Adrenal gland (tissue), 12 donors: ENCODE measurements around the gene SLC12A4. TPM values are rescaled to one million over a fixed set of nuclear protein-coding genes. Genes with fewer than 3 reads are reported as not detected.

Source experiments
- DNase-seq, 7 donors: peaks; one replicate each; pipeline ENCODE4 v3.0.0-alpha.2; 2019 to 2020
- H3K27ac ChIP-seq, 5 donors: fragments of 200-600 bp; sonication (generic) in 4 of 5; 1 replicate in 3 of 5; 2 replicates in 2 of 5; pipeline versions ENCODE4 v1.5.1 to v1.8.0; 2016 to 2020; ENCODE audit warnings: mild to moderate bottlenecking in 1 of 5
- H3K27me3 ChIP-seq: fragments of 200-600 bp; 2 replicates; pipeline ENCODE4 v1.8.0; 2021
- H3K36me3 ChIP-seq, 2 donors: fragments of 200-600 bp; replicated peaks in 1 of 2; 1 replicate in 1 of 2; 2 replicates in 1 of 2; pipeline versions ENCODE4 v1.5.1 to v1.8.0; 2018 to 2022
- H3K4me1 ChIP-seq, 2 donors: fragments of 200-600 bp; replicated peaks in 1 of 2; 1 replicate in 1 of 2; 2 replicates in 1 of 2; pipeline versions ENCODE4 v1.5.1 to v1.8.0; 2018 to 2021
- H3K4me3 ChIP-seq, 4 donors: fragments of 200-600 bp; sonication (generic) in 3 of 4; one replicate each; pipeline ENCODE4 v1.5.1; 2016 to 2018
- H3K9me3 ChIP-seq, 3 donors: fragments of 200-600 bp; sonication (generic) in 1 of 3; replicated peaks in 1 of 3; 1 replicate in 2 of 3; 2 replicates in 1 of 3; pipeline versions ENCODE4 v1.5.1 to v1.8.0; 2016 to 2021
- POLR2A ChIP-seq, 2 donors: fragments of 450-650 bp; IDR thresholded peaks; one replicate each; pipeline ENCODE4 v1.6.1; 2017; ENCODE audit warnings: antibody characterized with exemption in 2 of 2, mild to moderate bottlenecking in 2 of 2, moderate library complexity in 1 of 2
- WGBS, 4 donors: extraction: QIAGEN DNeasy Blood & Tissue Kit in 2 of 4; methylation state at CpG; one replicate each; pipeline versions ENCODE4 v1.1.5 to v1.1.7; 2013 to 2017; 5-methylcytosine and 5-hydroxymethylcytosine counted together
- intact Hi-C, 2 donors: fragments of 100-400 bp; cut with DNase I; formaldehyde crosslinking; loops; one replicate each; pipeline versions ENCODE4 v1.14.1 to v1.15.0; 2022 to 2023
- polyA plus RNA-seq, 3 donors: library from polyadenylated mRNA; stranded (reverse); fragments of 200-250 nt in 2 of 3; fragments of 350-450 nt in 1 of 3; fragmentation: Illumina TruSeq in 1 of 3; extraction: RNeasy Lipid Tissue Mini Kit (QIAGEN cat#74804) in 1 of 3; gene quantifications; one replicate each; pipeline ENCODE4 v1.2.3, GENCODE V29; 2013 to 2014
- total RNA-seq, 9 donors: library from RNA; depleted of rRNA in 4 of 9; stranded (reverse); fragments of >200 nt in 4 of 9; fragments of 120-200 nt in 1 of 9; fragmentation: NEBNext Ultra II Directional in 1 of 9; extraction: Animal tissue kit (Norgen Biotek cat#: 25700) in 1 of 9; gene quantifications; one replicate each; pipeline versions ENCODE4 v1.1.0 to v1.2.4, GENCODE V29; 2013 to 2023
- TF ChIP-seq, protein P1 (sequence below), 6 experiments: fragments of 450-650 bp in 4 of 6; fragments of 200-600 bp in 2 of 6; sonication (generic) in 1 of 6; IDR thresholded peaks; 1 replicate in 5 of 6; 2 replicates in 1 of 6; pipeline versions ENCODE4 v1.5.1 to v1.8.0; 2016 to 2021; ENCODE audit warnings: antibody characterized with exemption in 6 of 6, mild to moderate bottlenecking in 2 of 6, moderate library complexity in 1 of 6
- donor health status: healthy with polysubstance abuse.
- donor health status: Bipolar disorder and iron deficiency.
- donor health status: DM: yes; HTN: yes; CAD: no.
- donor health status: DM: no; HTN: no; CAD: no.
- donor health status: DM: no; HTN: no; CAD: no.
- donor health status: DM: yes; HTN: yes; CAD: no.

The SLC12A4 gene
- total and polyA plus RNA-seq, 12 donors = 15.4 to 111 (median 72.7) TPM

DNA sequence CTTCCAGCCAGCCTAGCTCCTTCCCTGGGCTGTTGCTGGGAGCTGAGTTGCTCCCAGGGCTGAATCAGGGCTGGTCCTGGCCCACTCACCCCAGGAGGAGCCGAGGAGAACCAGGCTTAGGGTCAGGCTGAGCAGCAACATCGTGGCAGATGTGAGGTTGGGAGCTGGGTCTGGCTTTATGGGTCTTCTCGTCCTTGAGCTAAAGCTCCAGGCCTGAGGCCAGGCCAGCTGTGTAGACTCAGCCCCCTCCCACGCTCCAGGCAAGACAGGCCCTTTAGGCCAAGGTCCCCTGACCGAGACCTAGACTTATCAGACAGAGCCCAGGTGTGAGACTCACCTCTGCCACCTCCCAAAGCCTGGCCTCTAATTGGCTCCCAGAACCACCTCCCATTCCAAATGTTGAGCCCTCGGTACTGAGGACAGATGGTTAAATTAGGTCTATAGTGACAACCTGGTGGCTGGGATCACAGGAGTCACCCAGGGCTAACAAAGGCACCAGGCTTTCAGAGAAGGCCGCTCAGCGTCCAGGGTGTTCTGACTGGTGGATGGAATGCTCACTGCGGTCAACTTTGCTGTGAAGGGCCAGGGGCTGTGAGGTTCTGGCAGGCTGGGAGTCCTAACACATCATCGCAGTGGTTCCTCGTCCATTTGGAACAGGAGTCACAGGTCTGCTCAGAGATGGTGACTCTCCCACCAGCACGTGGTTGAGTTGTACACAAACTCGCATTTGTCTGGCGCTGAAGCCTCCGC is 36.5 kb downstream of the SLC12A4 start, which contains the start of gene CTRL:
Gene CTRL, minus strand, starts transcription at position 151 of the 750 bp plus-strand sequence. Its CDS starts 10 bp downstream, at position 141.
- H3K9me3 ChIP-seq = no peaks in the 10 kb centered on the region
- no peak within 1 kb of the TSS for H3K27ac ChIP-seq
- peaks cover 0 to 24% of the 10 kb centered on the region in 2 donors for H3K36me3 ChIP-seq
- no peaks in the 10 kb centered on the region for H3K27me3 ChIP-seq
- TF ChIP-seq, protein P1, sequence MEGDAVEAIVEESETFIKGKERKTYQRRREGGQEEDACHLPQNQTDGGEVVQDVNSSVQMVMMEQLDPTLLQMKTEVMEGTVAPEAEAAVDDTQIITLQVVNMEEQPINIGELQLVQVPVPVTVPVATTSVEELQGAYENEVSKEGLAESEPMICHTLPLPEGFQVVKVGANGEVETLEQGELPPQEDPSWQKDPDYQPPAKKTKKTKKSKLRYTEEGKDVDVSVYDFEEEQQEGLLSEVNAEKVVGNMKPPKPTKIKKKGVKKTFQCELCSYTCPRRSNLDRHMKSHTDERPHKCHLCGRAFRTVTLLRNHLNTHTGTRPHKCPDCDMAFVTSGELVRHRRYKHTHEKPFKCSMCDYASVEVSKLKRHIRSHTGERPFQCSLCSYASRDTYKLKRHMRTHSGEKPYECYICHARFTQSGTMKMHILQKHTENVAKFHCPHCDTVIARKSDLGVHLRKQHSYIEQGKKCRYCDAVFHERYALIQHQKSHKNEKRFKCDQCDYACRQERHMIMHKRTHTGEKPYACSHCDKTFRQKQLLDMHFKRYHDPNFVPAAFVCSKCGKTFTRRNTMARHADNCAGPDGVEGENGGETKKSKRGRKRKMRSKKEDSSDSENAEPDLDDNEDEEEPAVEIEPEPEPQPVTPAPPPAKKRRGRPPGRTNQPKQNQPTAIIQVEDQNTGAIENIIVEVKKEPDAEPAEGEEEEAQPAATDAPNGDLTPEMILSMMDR (IDR thresholded peaks at IDR 0.05) = no peak
- no peak for TF ChIP-seq POLR2A (IDR thresholded peaks at IDR 0.05)
- 60 to 81% (median 77%) methylated on average over 2 to 15 of the region's 15 CpGs for WGBS, 4 donors
- intact Hi-C loops = no loop called here
- H3K4me1 ChIP-seq = peaks cover 8 to 11% of the 10 kb centered on the region in 2 donors
- no peak within 1 kb of the TSS for H3K4me3 ChIP-seq
- no peak for DNase-seq

DNA sequence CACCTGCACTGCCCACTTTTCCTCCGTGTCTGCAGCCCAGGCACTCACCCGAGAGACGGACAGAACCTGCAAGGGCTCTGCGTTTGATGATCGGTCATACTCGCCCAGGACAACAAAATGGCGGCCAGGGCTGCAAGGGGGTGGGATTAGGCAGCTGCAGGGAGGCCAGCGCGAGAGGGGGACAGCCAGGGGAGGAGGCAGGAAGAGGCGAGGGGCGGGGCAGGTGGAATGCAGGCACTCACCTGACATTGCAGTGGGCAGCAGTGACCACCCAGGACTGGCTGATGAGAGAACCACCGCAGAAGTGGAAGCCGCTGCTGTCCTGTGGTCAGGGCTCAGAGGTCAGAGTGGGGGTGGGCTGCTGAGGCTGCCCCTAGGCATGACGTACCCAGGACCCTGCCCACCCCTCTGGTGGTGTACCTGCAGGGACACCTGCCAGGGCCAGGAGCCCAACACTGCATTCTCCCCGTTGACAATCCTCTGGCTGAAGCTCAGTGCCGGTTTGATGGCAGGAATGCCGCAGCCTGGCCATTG is 37.7 kb downstream of the SLC12A4 start:
- Histone ChIP-seq H3K4me3 (no peak overlapping the region), H3K27ac (no peak overlapping the region), H3K36me3 (peaks cover 0 to 24% of the 10 kb centered on the region in 2 donors), H3K9me3 (no peaks in the 10 kb centered on the region), H3K4me1 (peaks cover 8 to 19% of the 10 kb centered on the region in 2 donors), H3K27me3 (no peaks in the 10 kb centered on the region)
- DNase-seq = no peak
- intact Hi-C loops = no loop called here
- WGBS, 4 donors = 87 to 94% (median 93%) methylated on average over 15 to 17 of the region's 17 CpGs
- TF ChIP-seq POLR2A (IDR thresholded peaks at IDR 0.05) = no peak
- TF ChIP-seq, protein P1 (IDR thresholded peaks at IDR 0.05) = no peak

DNA sequence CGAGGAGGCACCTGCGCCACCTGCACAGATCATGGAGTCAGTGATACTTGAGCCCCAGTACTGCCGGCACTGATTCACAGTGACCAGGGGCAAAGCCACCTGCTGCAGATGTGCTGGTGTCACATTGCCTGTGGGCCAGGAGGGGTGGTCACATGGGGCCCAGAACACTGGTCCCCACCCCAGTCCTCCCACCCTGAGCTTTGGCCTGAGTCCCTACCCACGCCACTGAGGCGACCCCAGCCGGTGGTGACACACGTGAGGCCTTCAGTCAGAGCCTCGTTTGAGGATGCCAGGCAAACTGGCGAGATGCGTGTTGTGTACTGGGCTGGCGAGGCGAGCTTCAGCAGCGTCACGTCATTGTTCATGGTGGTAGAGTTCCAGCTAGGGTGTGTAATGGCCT is 38.2 kb downstream of the SLC12A4 start:
- Histone ChIP-seq H3K9me3 (no peaks in the 10 kb centered on the region), H3K27ac (no peak overlapping the region)
- intact Hi-C loops = no loop called here

More for the DNA sequence above, 38.2 kb downstream of the SLC12A4 start:
- WGBS, 4 donors = 89 to 94% (median 92%) methylated on average over 5 to 14 of the region's 14 CpGs
- peaks cover 0 to 24% of the 10 kb centered on the region in 2 donors for H3K36me3 ChIP-seq
- DNase-seq = no peak
- H3K27me3 ChIP-seq = no peaks in the 10 kb centered on the region
- H3K4me3 ChIP-seq = no peak overlapping the region
- no peak for TF ChIP-seq POLR2A (IDR thresholded peaks at IDR 0.05)
- TF ChIP-seq, protein P1 (IDR thresholded peaks at IDR 0.05) = no peak
- peaks cover 6 to 15% of the 10 kb centered on the region in 2 donors for H3K4me1 ChIP-seq
